NCI-H510A treated with DMSO at 0.1 percent for 48 hours (cell line): ENCODE measurements around the gene OGDHL.
"Not testable (repeated sequence)": the region's sequence is repeated elsewhere in the genome, so short reads cannot be mapped to it uniquely, and the experiment has no call there.

Experiments
- DNase-seq: peaks from one replicate; lab custom pipeline; 2025; lab: John Stamatoyannopoulos, UW

The OGDHL gene

DNA sequence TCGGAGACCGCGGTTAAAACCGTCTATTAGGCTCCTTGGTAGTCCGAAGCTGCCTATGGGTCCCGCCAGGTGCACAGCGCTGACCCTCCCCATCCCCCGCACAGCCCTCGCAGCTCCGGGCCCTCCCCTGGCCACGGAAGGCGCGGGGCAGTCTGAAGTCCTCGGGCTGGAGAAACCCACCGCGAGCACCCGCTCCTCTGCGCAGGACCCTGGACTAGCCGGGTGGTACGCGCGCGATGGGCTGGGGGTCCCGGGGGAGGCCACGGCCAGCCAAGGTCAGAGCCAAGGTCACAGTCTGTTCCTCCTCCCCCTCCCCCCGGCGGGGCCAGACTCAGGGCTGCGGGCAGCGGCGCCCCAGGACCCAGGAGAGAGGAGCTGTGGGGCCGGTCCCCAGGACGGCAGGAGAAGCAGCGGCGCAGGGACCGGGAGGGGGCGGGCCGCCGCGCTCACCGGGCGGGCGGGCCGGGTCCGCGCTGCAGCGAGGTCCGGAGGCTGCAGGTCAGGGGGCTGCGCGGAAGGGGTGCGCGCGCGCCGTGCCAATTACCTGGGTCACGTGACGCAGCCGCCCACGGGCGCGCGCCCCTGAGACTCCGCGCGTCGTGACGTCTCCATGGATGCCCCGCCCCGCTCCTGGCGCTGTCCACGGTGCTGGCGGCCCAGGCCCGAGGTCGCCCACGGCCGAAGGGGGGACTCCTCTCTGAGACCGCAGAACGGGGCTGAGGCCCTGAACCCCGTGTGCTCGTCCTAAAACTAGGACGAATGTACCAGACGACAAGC lies at the start of gene OGDHL:
TSS of gene OGDHL (minus strand) at position 535 of the 777 bp plus-strand sequence. CDS start 3,731 bp downstream, outside the sequence.
- peak; percentile 37 for DNase-seq

DNA sequence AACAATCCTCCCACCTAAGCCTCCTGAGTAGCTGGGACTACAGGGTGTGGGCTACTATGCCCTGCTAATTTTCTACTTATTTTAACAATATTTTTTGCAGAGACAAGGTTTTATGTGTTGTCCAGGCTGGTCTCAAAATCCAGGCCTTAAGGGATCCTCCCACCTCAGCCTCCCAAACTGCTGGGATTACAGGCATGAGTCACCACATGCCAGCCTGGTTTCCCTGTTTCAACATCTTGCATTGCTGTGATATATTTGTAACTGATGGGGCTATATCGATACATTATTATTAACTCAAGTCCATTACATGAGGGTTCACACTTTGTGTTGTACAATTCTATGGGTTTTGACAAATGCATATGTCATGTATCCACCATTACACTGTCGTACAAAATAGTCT lies 41.9 kb upstream of the OGDHL start:
- no peak for DNase-seq

DNA sequence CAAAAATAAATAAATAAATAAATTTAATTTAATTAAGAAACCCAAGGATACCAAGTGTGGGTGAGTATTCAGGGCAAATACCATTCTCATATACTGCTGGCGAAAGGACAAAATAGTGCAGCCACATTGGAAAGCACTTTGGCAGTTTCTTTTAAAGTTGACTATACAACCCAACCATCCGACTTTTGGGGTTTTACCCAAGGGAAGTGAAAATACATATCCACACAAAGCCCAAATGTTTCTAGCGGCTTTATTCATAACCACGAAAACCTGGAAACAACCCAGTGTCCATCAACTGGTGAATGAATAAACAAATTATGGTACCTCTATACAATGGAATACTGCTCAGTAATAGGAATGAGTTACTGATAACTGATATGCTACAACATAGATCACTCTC lies 36.2 kb upstream of the OGDHL start:
- DNase-seq: no peak

DNA sequence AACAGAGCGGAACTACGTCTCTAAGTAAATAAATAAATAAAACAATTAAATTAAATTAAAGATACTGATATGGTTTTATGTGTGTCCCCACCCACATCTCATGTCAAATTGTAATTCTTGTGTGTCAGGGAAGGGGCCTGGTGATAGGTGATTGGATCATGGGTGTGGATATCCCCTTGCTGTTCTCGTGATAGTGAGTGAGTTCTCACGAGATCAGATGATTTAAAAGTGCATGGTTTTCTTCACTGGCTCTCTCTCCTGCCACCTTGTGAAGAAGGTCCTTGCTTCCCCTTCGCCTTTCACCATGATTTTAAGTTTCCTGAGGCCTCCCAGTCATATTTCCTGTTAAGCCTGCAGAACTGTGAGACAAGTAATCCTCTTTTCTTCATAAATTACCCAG lies 29.0 kb upstream of the OGDHL start:
- DNase-seq: peak; percentile 2

DNA sequence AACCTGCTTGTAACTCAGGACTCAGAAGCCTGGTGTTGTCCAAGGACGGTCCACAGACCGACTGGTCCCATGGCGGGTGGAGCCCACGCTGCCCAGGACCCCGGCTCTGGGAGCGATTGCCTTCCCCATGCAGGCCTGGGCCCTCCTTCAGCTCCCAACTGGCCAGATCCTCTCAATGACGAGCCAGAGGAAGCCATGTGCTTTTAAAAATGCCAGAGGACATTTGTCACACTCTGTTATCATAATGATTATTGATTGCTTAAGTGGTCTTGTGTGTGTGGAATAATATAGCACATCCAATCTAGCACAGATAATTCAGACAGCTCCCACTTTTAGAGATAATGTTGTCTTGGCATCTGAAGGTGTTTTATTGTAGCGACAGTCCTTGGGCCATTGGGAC lies 22.6 kb upstream of the OGDHL start:
- DNase-seq: no peak

DNA sequence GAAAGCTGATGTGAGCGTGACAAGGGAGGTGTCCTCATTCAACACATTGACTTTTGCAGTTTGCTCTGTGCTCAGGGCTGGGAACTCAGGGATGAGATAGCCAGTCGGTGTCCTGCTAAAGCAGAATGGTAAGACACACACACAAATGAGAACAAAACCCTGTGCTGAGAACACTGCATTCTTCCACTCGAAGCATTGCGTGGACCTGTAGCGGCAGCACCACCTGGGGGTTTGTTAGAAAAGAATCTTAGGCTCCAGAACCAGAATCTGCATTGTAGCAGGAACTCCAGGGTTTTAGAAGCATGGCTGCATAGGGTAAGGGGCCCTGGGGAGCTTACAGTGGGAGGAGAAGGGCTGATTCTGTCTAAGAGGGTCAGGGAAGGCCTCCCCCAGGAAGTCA lies 21.5 kb upstream of the OGDHL start:
- no peak for DNase-seq

DNA sequence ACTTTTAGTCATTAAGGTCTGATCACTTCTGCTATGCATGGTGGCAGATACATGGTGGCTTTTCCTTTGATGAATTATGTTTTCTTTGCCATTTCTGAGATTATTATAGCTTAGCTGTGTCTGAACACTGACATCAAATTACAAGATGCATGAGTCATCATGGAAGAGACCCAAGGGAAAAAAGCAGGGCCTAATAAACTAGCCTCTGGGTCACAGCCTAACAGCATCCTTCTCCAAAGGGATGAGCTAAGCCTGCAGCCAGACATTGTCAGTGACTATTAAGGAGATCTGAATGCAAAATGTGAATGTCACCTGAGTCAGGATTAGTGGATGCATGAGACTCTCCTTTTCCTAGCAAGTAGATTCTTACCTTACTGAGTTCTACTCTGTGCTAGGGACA lies 19.1 kb upstream of the OGDHL start:
- no peak for DNase-seq

DNA sequence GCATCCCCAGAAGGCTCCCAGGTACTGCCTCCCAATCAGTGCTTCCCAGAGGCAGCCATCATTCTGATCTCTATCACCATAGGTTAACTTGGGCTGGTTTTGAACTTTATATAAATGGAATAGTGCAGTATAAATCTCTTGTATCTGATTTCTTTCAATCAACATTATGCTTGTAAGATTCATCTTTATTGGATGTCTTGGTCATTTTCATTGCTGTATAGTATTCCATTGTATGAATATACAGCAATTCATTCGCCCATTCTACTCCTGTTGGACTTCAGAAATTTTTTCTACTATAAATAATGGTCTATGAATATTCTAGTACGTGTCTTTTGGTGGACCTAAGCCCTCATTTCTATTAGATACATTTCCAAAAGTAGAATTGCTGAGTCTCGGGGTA lies 16.1 kb upstream of the OGDHL start:
- DNase-seq: no peak

DNA sequence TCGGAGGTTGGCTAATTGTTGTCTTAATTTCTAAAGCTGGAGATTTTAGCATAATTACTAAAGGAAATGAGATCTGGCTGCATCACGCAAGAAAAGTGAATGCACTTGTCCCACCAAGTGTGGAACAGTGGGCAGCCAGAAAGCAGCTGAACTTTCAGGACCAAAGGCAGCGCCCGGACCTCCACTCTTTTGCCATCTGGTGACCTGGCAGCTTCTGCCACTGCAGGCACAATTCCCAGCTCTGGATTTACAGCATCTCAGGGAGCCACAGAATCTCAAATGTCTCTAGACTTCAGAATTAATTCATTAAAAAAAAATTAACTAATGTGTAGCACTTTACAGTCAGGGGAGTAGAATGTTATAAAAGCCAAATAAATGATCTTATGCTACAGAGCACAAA lies 14.7 kb upstream of the OGDHL start:
- no peak for DNase-seq

DNA sequence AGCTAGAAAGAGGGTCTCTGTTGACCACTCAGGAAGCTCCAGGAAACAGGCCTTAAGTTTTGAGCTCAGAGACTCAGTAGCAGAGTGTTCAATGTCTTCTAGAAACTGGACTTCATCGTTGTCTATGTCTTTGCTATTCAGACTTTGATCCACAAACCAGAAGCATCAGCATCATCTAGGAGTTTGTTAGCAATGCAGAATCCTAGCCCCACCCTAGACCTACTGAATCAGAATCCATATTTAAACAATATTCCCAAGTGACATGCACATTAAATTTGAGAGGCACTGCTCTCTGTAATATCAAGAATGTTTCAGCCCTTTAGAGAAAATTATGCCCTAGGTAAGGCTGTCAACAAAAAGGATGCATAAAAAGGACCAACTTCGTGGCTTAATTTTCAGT lies 12.9 kb upstream of the OGDHL start:
- no peak for DNase-seq

DNA sequence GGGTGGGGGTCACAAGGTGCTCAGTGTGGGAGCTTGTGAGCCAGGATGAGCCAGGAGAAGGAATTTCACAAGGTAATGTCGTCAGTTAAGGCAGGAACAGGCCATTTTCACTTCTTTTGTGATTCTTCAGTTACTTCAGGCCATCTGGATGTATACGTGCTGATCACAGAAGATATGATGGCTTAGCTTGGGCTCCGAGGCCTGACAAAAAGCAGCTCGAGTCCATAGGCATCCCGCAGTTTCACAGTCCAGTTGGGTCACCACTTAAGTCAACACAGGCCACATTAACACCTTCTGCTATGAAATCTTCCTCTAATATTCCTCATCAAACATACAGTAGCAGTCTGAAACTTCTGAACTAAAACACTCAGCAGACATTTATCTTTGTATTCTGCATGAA lies 10.8 kb upstream of the OGDHL start:
- not testable (repeated sequence) for DNase-seq

DNA sequence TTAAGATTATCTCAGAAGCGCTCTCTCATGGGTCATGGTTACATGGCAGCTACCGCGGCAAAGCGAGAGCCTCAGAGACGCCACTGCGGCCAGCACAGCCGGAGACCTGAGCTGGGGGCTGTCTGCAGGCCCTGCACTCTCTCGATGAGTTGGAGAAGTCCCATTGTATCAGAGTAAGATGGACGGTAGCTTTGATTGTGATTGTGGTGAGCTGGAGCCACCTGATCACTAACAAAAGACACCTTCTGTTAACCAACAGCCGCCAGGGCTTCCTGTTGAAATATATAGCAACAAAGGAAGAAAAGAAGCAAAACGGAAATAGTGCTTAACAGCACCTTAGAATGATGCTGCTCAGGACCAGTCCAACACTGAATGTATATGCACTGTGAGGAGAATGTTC lies 8.9 kb upstream of the OGDHL start:
- not testable (repeated sequence) for DNase-seq

DNA sequence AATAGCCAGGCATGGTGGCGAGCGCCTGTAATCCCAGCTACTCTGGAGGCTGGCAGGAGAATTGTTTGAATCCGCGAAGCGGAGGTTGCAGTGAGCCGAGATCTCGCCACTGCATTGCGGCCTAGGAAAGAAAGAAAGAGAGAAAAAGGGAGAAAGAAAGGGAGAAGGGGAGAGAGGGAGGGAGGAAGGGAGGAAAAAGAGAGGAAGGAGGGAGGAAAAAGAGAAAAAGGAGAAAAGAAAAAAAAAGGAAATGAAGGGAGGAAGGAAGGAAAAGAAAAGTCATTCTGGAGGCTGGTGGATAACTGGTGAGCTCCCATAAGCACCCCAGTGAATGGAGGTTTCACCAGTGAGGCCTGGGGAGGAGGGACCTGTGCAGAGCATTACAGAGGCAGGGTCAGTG lies 7.6 kb upstream of the OGDHL start:
- DNase-seq: no peak

DNA sequence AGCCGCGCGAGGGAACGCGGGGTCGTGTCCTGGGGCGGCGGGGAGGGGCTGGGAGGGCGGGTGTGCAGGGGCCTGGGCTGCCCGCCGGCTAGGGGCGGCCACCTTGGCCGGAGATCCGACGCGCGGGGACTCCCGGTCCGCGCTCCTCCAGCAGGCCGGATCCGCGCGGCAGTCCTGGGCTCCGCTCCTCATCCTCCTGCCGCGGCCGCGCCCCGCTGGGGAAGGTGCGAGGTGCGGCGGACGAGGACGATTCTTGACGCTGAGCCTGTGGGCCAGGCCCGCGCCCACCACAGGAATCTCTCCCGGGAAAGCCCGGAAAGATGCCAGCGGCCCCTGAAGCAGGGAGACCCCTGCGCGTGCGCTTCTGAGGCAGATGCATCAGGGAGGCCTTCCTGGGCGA lies 6.6 kb upstream of the OGDHL start:
- DNase-seq: no peak

DNA sequence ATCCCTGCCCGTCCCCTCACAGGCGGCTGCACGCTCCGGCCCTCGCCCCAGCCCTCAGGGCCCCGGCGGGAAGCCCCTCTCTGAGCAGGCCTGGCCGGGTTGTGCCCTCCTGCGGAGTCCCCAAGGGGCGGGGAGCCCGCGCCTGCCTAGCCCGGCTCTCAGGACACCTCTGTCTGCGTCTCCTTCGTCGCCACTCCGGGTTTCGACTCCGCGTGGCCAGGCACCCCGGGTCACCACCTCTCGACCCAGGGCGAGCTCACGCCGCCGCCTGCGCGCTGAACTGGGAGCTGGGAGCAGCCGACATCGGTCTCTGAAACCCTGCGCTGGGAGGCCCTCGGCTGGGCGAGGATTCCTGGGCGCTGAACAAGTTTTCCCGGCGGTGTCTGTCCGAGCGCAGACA lies 6.2 kb upstream of the OGDHL start:
- DNase-seq: no peak

DNA sequence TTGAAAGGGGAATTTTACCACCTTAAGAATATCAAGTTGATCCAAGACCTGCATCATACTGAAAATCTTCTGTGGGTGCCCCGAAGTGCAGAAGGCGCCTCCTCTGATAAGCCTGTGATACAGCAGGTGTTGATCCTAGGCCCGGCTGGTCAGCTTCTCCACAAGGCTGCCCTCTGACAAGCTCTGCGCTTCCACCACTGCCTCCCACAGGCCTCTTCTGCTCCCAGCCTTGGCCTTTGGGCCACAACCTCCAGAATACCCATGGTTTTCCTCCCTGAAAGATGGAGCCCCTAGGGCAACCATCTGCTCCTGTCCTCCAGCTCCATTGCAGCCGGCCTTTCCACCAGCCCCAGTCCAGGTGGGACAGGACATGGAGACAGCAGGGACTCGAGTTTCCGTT lies 5.6 kb upstream of the OGDHL start:
- DNase-seq: no peak

DNA sequence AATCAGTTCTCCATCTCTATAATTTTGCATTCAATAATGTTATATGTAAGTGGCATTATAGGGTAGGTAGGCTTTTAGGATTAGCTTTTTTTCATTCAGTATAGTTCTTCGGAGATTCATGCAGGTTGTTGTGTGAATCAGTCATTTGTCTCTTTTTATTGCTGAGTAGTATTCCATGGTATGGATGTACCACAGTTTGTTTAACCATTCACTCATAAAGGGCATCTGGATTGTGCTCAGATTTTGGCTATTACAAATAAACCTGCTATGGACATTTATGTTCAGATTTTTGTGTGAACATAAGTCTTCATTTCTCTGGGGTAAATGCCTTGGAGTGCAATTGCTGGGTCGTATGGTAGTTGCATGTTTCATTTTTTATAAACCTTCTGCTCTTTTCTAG lies 4.4 kb upstream of the OGDHL start:
- DNase-seq: no peak

DNA sequence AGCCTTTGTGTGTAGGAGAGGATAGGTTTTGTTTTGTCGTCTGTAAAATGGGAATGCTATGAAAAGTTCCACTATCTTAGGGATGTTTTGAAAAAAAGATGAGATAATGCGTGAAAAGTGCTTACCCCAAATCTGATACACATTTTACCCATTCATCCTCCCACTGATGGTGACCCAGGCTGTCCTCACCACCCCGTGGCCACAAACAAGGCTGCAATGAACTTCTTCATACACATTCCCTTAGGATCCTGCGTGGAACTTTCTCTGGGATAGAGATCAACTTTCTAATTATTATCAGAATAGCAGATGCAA lies 399 bp upstream of the OGDHL start:
- no peak for DNase-seq

DNA sequence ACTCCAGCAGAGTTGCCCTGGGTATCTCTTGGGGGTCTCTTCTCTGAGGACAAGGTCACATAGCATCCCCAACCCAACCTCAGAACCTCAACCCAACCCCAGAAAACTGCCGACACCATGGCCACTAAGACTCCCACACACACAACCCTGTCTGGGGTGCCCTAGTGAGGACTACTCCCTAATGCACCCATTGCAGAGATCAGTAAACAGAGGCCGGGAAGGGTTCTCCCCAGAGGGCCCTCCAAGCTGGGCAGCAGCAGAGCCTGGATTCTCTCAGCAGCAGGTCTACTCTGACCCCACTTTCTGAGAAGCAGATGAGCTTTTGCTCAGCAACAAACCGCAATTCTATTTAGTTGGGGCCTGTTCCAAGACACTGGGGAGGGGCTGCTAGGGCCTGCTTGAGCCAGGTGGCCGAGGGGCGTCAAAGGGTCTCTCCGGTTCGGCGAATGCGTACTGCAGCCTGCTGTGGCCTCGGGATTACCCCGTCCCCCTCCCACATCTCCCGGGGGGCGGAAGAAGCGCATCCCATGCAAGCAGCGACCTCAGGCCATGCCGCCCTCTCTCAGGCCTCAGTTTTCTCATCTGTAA lies 828 bp downstream of the OGDHL start:
- DNase-seq: no peak

DNA sequence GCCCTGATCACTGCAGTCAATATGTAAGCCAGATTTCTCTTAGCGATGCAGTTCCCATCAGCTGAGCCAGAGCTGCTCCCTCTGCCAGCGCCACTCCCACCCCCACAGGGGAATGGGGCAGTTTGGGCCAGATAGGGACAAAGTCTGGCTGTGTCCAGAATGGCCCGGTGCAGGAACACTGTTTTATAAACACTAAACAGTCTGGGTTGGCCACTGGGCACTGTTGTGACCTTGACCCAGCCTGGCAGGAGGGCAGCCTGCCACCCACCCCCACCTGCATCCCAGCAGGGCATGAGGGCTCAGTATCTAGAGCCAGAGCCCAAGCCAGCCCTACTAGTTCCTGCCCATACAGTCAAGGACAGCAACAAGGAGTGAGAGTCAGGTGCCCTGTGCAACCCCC lies 1.3 kb downstream of the OGDHL start:
- no peak for DNase-seq

DNA sequence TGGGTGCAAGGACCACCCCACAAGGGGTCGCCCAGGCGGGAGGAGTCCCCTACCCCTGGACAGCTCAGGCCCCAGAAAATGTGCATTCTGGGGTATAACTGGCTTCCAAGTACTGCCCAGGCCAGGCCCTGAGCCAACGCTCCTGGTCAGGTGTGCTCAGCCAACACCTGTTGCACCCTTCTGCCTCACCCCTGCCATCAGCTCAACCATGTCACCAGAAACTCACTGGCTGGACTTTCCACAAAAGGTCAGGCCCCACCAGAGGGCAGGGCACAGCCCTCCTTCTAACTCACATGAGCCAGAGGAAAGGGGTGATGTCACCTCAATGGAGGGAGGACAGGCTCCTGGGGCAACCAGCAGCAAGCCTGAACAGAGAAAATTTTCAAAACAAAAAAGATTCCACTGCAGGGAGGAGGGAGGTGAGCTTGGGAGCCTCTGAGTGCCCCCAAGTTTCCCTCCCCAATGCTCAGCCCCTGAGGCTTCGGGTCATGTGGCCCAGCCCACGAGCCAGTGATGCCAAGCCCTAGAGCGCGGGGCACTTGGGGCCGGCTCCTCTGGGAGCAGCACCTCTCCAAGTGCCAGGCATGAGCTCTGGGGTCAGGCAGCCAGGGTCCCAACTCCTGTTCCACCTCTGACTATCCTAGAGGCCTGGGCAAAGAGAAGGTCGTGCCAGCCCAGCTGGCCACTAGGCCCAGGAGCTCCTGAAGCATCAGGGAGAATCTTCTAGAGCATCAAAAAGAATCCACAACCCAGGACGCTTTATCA lies 2.2 kb downstream of the OGDHL start:
- DNase-seq: no peak

DNA sequence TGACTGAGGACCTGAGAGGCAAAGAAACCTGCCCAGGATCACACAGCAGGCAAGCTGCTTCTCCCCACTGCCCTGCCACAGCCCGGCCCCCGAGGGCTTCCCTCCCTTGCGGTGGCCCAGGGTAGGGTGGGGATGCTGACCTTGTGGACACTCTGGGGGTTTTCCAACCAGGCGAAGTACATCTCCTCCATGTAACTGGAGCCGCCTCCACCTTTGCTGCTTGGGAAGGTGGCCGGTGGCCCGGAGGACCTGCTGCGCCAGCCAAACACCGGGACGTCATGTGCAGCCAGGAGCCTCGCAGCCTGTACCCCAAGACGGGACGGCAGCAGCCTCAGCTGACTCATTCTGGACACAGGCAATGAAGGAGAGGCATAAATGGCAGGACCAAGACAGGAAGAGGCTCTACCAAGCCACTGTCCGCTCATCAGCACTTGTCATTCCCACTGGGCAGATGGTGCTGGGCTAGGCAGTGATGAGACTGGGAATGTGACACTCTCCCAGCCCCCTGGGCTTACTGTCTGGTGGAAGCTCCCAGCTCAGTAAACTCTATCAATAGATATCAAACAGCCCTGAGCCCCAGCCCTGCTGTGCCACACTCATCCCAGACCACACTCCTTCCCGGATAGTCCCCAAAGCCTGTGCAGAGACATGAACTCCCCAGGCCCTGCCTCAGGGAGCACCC lies 3.7 kb downstream of the OGDHL start:
- DNase-seq: no peak

DNA sequence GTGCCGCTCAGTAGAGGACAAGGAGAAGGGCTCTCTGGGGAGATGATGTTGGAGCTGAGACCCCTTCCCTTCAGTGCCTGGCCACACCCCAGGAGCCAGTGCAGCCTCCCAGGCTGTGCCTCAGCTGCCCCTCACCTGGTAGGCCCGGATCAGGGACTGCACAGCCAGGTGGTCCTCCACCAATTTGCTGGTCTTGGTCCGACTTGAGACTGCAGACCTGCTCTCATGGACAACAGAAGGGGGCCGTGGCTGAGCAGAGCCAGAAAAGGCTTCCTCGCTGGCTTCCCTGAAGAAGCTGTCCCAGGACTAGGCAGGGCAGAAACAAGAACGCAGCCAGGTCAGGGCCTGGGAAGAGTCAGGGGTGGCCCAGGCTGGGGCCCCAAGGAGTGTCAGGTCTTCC lies 5.5 kb downstream of the OGDHL start:
- no peak for DNase-seq
